ENCODE results near the gene MFSD6. TPM values are rescaled to one million over a fixed set of nuclear protein-coding genes. Genes with fewer than 3 reads are reported as not detected.
A peak's percentile ranks its signal among the peaks of the same experiment; 100 is the strongest.

MFSD6 gene
- total RNA-seq, 1 donor from 2014 or later: 52.4 TPM

DNA sequence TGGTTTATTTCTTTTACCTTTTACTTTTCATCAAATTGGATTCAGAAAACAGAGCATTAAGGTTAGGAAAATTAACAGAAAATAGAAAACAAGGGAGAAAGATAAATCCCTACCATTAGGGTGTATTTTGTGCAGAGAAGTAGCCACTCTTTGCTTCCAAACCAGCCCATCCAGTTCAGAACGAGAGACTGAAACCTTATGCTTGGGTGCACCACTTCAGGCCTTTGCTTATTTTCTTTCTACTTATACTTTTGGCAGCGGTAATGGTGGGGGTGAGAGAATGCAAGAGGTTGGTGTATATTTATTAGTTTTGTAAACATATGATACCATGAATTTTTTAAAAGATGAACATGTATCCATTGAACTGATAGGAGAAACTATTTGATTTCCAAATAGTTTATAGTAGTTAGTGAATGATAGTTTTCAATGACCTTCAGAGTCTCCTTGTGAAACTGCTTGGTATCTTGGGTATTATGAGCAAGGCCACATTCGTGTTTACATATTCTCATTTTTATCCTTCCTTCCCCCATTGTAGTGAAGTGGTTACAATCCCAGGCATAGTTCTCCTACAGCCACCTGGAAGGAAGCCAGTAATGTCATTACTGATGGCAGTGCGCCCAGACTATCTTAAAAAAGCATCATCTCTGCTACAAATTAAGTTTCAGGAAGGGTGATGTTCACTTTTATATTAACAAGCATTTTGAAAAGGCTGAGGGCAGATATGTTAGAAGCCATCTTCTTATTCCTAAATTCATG is 60.8 kb downstream of the MFSD6 start:
- TF ChIP-seq, protein P1, sequence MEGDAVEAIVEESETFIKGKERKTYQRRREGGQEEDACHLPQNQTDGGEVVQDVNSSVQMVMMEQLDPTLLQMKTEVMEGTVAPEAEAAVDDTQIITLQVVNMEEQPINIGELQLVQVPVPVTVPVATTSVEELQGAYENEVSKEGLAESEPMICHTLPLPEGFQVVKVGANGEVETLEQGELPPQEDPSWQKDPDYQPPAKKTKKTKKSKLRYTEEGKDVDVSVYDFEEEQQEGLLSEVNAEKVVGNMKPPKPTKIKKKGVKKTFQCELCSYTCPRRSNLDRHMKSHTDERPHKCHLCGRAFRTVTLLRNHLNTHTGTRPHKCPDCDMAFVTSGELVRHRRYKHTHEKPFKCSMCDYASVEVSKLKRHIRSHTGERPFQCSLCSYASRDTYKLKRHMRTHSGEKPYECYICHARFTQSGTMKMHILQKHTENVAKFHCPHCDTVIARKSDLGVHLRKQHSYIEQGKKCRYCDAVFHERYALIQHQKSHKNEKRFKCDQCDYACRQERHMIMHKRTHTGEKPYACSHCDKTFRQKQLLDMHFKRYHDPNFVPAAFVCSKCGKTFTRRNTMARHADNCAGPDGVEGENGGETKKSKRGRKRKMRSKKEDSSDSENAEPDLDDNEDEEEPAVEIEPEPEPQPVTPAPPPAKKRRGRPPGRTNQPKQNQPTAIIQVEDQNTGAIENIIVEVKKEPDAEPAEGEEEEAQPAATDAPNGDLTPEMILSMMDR (IDR thresholded peaks at IDR 0.05; ENCODE audit: insufficient read depth, low read length, poor library complexity, severe bottlenecking): no peak
- H3K4me3 ChIP-seq (ENCODE audit: low read depth, low read length): no peak overlapping the region
- no peaks in the 10 kb centered on the region for H3K27me3 ChIP-seq (ENCODE audit: control insufficient read depth, insufficient read depth, low read length)
- no peaks in the 10 kb centered on the region for H3K36me3 ChIP-seq (ENCODE audit: control insufficient read depth, insufficient read depth, low read length)
- peak; percentile 47 for DNase-seq (ENCODE audit: low read depth)

- no peaks in the 10 kb centered on the region for H3K27me3 ChIP-seq (ENCODE audit: control insufficient read depth, insufficient read depth, low read length)
- DNase-seq (ENCODE audit: low read depth): peak; percentile 42
- H3K36me3 ChIP-seq (ENCODE audit: control insufficient read depth, insufficient read depth, low read length): no peaks in the 10 kb centered on the region
- TF ChIP-seq, protein P1 (IDR thresholded peaks at IDR 0.05; ENCODE audit: insufficient read depth, low read length, poor library complexity, severe bottlenecking): no peak
- H3K4me3 ChIP-seq (ENCODE audit: low read depth, low read length): no peak overlapping the region
These were observed 61.6 kb downstream of the MFSD6 start for GRCh38 chr2:190469771-190470170.

DNA sequence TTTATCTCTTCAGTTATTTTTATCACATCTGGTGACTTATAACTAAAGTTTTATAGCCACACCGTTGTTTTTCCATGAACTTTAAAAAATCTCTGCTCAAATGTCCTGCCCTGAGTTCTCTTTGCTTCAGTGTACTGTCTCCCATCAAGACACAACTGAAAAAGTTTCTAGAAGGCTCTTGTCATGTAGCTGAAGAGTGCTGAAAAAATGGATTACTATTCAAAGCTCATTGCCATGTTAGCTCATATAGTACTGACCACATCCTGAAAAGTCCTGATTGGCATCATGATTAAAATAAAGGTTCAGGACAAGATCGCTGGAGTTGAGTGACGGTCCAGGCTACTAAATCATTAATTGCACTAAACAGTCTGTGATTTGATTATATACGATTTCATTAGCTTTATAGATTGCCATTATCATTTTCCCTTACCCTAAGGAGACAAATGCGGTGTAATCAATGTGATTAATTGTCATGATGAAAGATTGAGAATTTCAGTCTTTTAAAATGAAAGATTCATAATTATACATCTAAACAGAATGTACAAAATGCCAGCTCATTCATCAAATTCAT is 62.2 kb downstream of the MFSD6 start:
- H3K4me3 ChIP-seq (ENCODE audit: low read depth, low read length): no peak overlapping the region
- H3K27me3 ChIP-seq (ENCODE audit: control insufficient read depth, insufficient read depth, low read length): no peaks in the 10 kb centered on the region
- DNase-seq (ENCODE audit: low read depth): no peak
- TF ChIP-seq, protein P1 (IDR thresholded peaks at IDR 0.05; ENCODE audit: insufficient read depth, low read length, poor library complexity, severe bottlenecking): no peak
- no peaks in the 10 kb centered on the region for H3K36me3 ChIP-seq (ENCODE audit: control insufficient read depth, insufficient read depth, low read length)

DNA sequence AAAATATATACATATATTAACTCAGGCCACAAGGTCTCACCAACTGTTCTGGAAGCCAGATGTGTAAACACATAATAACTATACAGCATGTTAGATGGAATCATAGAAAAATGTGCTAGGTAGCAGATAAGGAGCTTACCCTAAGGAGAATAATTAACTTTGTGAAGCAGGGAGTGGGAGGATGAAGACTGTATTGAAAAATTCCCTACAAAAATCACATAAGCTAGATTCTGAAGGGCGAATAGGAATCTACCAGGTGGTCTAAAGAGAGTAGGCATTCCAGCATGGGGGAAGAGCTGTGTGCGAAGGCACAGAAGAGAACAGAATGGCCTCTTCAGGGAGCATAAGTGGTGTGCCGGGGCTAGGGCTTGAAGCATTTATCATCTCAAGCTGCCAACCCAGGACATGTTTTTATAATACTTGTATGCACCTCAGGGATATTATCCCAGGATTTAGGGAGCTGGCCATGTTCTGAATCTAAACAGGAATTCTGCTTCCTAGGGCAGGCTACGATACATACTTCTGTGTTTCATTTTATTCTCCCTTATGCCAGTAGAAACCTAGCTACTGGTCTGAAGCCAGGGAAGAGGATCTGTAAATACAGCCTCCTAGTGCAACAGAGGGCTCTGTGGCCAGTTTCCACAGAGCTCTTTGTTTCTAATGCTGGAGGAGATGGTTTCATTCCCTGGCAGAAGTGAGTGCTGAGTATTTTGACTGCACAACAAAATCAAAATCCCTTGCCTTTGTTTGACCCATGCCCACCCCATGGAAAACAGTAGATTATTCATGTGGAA is 69.7 kb downstream of the MFSD6 start:
- Histone ChIP-seq H3K4me3 (ENCODE audit: low read depth, low read length) (no peak overlapping the region), H3K27me3 (ENCODE audit: control insufficient read depth, insufficient read depth, low read length) (no peaks in the 10 kb centered on the region), H3K36me3 (ENCODE audit: control insufficient read depth, insufficient read depth, low read length) (no peaks in the 10 kb centered on the region)
- TF ChIP-seq, protein P1 (IDR thresholded peaks at IDR 0.05; ENCODE audit: insufficient read depth, low read length, poor library complexity, severe bottlenecking): no peak
- DNase-seq (ENCODE audit: low read depth): no peak

DNA sequence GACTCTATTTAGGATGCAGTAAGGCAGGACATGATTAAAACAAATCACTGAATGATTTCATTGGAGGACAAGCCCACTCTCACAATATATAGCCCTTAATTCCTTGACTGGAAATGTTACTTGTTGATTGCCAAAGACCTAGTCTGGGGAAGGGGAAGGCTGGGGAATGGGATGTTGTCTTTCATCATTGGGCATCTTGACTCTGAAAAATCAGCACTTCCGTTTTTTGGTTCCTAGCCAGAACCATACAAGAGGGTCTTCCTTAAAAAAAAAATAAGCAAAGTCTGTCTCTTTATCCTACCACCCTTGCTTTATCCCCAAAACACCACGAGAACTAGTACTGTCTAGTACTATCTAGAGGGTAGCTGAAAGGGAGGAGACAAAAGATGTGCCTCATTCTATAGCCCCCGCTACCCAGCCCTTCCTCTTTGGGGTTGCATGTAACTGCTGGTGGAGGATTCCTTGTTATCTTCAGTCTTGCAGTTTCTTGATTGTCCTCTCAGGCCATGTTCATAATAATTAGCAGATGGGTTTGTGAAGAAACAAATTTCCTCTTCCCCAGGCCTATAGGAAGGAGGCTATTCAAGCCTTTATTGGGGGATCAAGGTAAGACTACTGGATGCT is 70.5 kb downstream of the MFSD6 start:
- Histone ChIP-seq H3K27me3 (ENCODE audit: control insufficient read depth, insufficient read depth, low read length) (no peaks in the 10 kb centered on the region), H3K36me3 (ENCODE audit: control insufficient read depth, insufficient read depth, low read length) (no peaks in the 10 kb centered on the region), H3K4me3 (ENCODE audit: low read depth, low read length) (no peak overlapping the region)
- TF ChIP-seq, protein P1 (IDR thresholded peaks at IDR 0.05; ENCODE audit: insufficient read depth, low read length, poor library complexity, severe bottlenecking): no peak
- no peak for DNase-seq (ENCODE audit: low read depth)

Data from kidney epithelial cell (primary cell).